PC-3 (cell line): ENCODE data around the gene KRT33B. TPM values are rescaled to one million over a fixed set of nuclear protein-coding genes. Genes with fewer than 3 reads are reported as not detected.

Source experiments
- ATAC-seq: fragments of 200-7000 bp; cut with Tn5 transposase; 2 replicates; pipeline ENCODE4 v1.9.1; 2020; ENCODE audit warnings: mild to moderate bottlenecking, moderate library complexity
- BruUV-seq: library from RNA; stranded (reverse); fragments of 400-500 nt; replicated peaks from 2 replicates; lab custom pipeline; 2021; lab: Mats Ljungman, UMichigan
- CTCF ChIA-PET: fragments of 300-600 bp; sonication (Branson Sonifier 250); formaldehyde crosslinking; loops from one replicate; lab custom pipeline; 2022; ENCODE audit warnings: antibody characterized with exemption; lab: Charles Lee
- POLR2A ChIA-PET: fragments of 300-600 bp; sonication (Branson Sonifier 250); formaldehyde crosslinking; loops from one replicate; lab custom pipeline; 2022; ENCODE audit warnings: antibody characterized with exemption; ENCODE audit not compliant: unreplicated experiment; lab: Charles Lee
- DNase-seq: peaks from one replicate; pipeline ENCODE4 v3.0.0-alpha.2; 2015
- H2AFZ ChIP-seq: fragments of 300-600 bp; sonication (generic); 2 replicates; pipeline ENCODE4 v1.6.0; 2016; ENCODE audit warnings: antibody characterized with exemption, low read length
- H3F3A ChIP-seq: fragments of 300-600 bp; sonication (generic); one replicate; pipeline ENCODE4 v1.6.0; 2017; ENCODE audit warnings: antibody characterized with exemption, low read length, control low read depth, mild to moderate bottlenecking; ENCODE audit not compliant: unreplicated experiment
- H3K27ac ChIP-seq: fragments of 300-600 bp; sonication (generic); 2 replicates; pipeline ENCODE4 v1.5.1; 2016; ENCODE audit warnings: mild to moderate bottlenecking, low read length
- H3K27me3 ChIP-seq: fragments of 300-600 bp; sonication (generic); 2 replicates; pipeline ENCODE4 v1.6.1; 2016; ENCODE audit warnings: low read length, mixed read lengths
- H3K36me3 ChIP-seq: fragments of 300-600 bp; sonication (generic); 2 replicates; pipeline ENCODE4 v1.6.1; 2016; ENCODE audit warnings: low read depth, mixed run types, low read length, mixed read lengths
- H3K4me1 ChIP-seq: fragments of 300-600 bp; sonication (generic); 2 replicates; pipeline ENCODE4 v1.5.1; 2016; ENCODE audit warnings: low read length; ENCODE audit not compliant: insufficient read depth
- H3K4me2 ChIP-seq: fragments of 300-600 bp; sonication (generic); 2 replicates; pipeline ENCODE4 v1.6.0; 2016; ENCODE audit warnings: low read length
- H3K4me3 ChIP-seq: fragments of 300-600 bp; sonication (generic); 2 replicates; pipeline ENCODE4 v1.5.1; 2016; ENCODE audit warnings: mild to moderate bottlenecking, low read length, mixed read lengths
- H3K79me2 ChIP-seq: fragments of 300-600 bp; sonication (generic); 2 replicates; pipeline ENCODE4 v1.6.1; 2017; ENCODE audit warnings: low read length, mixed read lengths
- H3K9ac ChIP-seq: fragments of 300-600 bp; sonication (generic); 2 replicates; pipeline ENCODE4 v1.6.0; 2016; ENCODE audit warnings: mild to moderate bottlenecking, low read length
- H3K9me2 ChIP-seq: fragments of 300-600 bp; sonication (generic); replicated peaks from 2 replicates; pipeline ENCODE4 v1.6.1; 2016; ENCODE audit warnings: mixed run types, low read length, mixed read lengths
- H3K9me3 ChIP-seq: fragments of 300-600 bp; sonication (generic); 2 replicates; pipeline ENCODE4 v1.6.1; 2016; ENCODE audit warnings: low read length, mixed read lengths
- H4K20me1 ChIP-seq: fragments of 300-600 bp; sonication (generic); 2 replicates; pipeline ENCODE4 v1.6.1; 2016; ENCODE audit warnings: low read length, mixed read lengths
- CTCF ChIP-seq: fragments of 300-600 bp; sonication (generic); conservative IDR thresholded peaks from 2 replicates; pipeline ENCODE4 v1.5.1; 2017; ENCODE audit warnings: antibody characterized with exemption, low read depth, mild to moderate bottlenecking, low read length
- EZH2 ChIP-seq: fragments of 300-600 bp; sonication (generic); IDR thresholded peaks from one replicate; pipeline ENCODE4 v1.6.1; 2017; ENCODE audit warnings: antibody characterized with exemption, mild to moderate bottlenecking, low read length; ENCODE audit not compliant: unreplicated experiment
- EZH2phosphoT487 ChIP-seq: fragments of 300-600 bp; sonication (generic); IDR thresholded peaks from 2 replicates; pipeline ENCODE4 v1.6.1; 2018; ENCODE audit warnings: mild to moderate bottlenecking, antibody characterized with exemption, low read length, borderline replicate concordance
- intact Hi-C: fragments of 100-400 bp; cut with micrococcal nuclease; formaldehyde crosslinking; loops from 2 replicates; pipeline ENCODE4 v1.9.0; 2023
- total RNA-seq: library from RNA; depleted of rRNA; stranded (reverse); fragments of >200 nt; gene quantifications from 2 replicates; pipeline ENCODE4 v1.2.3, GENCODE V29; 2014

KRT33B gene
- total RNA-seq, 1 experiment from 2014 or later, result not detected

- Histone ChIP-seq H3K9me2 (no peaks in the 10 kb centered on the region), H3K27ac (no peak overlapping the region), H4K20me1 (no peaks in the 10 kb centered on the region), H3K9ac (no peak overlapping the region), H2AFZ (no peak overlapping the region), H3F3A (no peaks in the 10 kb centered on the region), H3K36me3 (no peaks in the 10 kb centered on the region), H3K79me2 (no peaks in the 10 kb centered on the region), H3K9me3 (no peaks in the 10 kb centered on the region), H3K4me3 (no peak overlapping the region), H3K4me1 (no peaks in the 10 kb centered on the region; the same call in 1 of the 2 replicates), H3K27me3 (no peaks in the 10 kb centered on the region), H3K4me2 (no peak overlapping the region)
- ChIA-PET CTCF (no interaction called here), POLR2A (interaction anchor here (0.6 kb wide), 1 partner anchor 18 kb away, joined by 3 read pairs; no protein-coding TSS in a partner anchor)
- BruUV-seq, result no TSS peak
- intact Hi-C loops, result no loop called here
- DNase-seq (no peak), ATAC-seq (no peak)
- TF ChIP-seq EZH2, result no peak
- TF ChIP-seq CTCF, result no peak
- TF ChIP-seq EZH2phosphoT487, result no peak
Observed at GRCh38 chr17:41369023-41369422, 590 bp downstream of the KRT33B start.

GRCh38 chr17:41367426-41368075, 2.1 kb downstream of the KRT33B start:
- Histone ChIP-seq H3K27ac (no peak overlapping the region), H3K9ac (no peak overlapping the region), H4K20me1 (no peaks in the 10 kb centered on the region), H3K9me2 (no peaks in the 10 kb centered on the region), H3K4me2 (no peak overlapping the region), H3K79me2 (no peaks in the 10 kb centered on the region), H2AFZ (no peak overlapping the region), H3K4me1 (no peaks in the 10 kb centered on the region; the same call in 1 of the 2 replicates), H3K27me3 (no peaks in the 10 kb centered on the region), H3F3A (no peaks in the 10 kb centered on the region), H3K4me3 (no peak overlapping the region), H3K36me3 (no peaks in the 10 kb centered on the region), H3K9me3 (no peaks in the 10 kb centered on the region)
- BruUV-seq, result no TSS peak
- ATAC-seq, result no peak
- peak; percentile 32 for DNase-seq
- CTCF ChIA-PET, result no interaction called here
- POLR2A ChIA-PET, result no interaction called here
- TF ChIP-seq EZH2phosphoT487, result no peak
- no peak for TF ChIP-seq EZH2
- no peak for TF ChIP-seq CTCF
- intact Hi-C loops, result no loop called here

GRCh38 chr17:41366070-41366469, 3.5 kb downstream of the KRT33B start:
- intact Hi-C loops, result no loop called here
- DNase-seq (no peak), ATAC-seq (no peak)
- Histone ChIP-seq H3K79me2 (no peaks in the 10 kb centered on the region), H3K27me3 (no peaks in the 10 kb centered on the region), H3K9me2 (no peaks in the 10 kb centered on the region), H3K27ac (no peak overlapping the region), H4K20me1 (no peaks in the 10 kb centered on the region), H3K4me1 (peaks cover 7% of the 10 kb centered on the region; the same call in 1 of the 2 replicates), H3K4me2 (no peak overlapping the region), H3F3A (no peaks in the 10 kb centered on the region), H3K36me3 (no peaks in the 10 kb centered on the region), H3K9ac (no peak overlapping the region), H2AFZ (no peak overlapping the region), H3K9me3 (no peaks in the 10 kb centered on the region), H3K4me3 (no peak overlapping the region)
- POLR2A ChIA-PET, result no interaction called here
- no TSS peak for BruUV-seq
- TF ChIP-seq EZH2phosphoT487, result no peak
- no peak for TF ChIP-seq CTCF
- no peak for TF ChIP-seq EZH2
- CTCF ChIA-PET, result no interaction called here
